NCI-H82 treated with DMSO at 0.1 percent for 48 hours (cell line): ENCODE measurements around the gene KCNJ9.
"Not testable (repeated sequence)": the region's sequence is repeated elsewhere in the genome, so short reads cannot be mapped to it uniquely, and the experiment has no call there.

ENCODE experiments used
- DNase-seq: peaks from one replicate; lab custom pipeline; 2025; ENCODE audit not compliant: unreplicated experiment; lab: John Stamatoyannopoulos, UW

KCNJ9 gene

DNA sequence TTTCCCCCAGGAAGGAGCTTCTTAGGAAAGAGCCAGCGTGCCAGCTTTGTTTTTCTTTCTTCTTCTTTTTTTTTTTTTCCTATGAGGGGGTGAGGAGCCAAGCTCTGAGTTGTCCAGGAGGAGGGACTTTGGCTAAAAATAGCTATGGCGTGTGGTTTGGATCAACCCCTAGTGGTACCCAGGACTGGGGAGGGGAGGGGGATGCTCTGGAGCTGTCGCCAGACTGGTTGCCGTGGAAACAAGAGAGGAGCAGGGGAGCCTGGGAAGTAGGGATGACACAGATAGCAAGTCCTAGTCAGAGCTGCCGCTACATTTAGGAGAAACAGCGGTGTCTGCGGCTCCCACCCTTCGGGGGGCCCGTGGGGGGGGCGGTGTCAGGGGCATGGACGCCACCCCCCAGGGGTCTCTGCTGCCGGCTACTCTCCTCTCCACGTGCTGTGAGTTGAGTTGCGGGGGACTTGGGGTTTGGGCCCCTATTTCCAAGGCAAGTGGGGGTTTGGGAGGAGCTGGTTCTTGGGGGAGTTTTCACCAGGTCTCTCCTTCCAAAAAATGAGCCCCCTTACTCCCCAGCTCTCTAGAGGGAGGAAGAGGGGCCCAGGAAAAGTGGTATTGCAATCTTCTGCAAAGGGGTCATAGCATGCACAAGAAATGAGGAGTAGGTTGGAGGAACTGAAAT is at the start of gene KCNJ9:
KCNJ9 (plus strand) TSS at position 278 of the 676 bp plus-strand sequence. CDS start 2,493 bp downstream, outside the sequence.
- no peak for DNase-seq

DNA sequence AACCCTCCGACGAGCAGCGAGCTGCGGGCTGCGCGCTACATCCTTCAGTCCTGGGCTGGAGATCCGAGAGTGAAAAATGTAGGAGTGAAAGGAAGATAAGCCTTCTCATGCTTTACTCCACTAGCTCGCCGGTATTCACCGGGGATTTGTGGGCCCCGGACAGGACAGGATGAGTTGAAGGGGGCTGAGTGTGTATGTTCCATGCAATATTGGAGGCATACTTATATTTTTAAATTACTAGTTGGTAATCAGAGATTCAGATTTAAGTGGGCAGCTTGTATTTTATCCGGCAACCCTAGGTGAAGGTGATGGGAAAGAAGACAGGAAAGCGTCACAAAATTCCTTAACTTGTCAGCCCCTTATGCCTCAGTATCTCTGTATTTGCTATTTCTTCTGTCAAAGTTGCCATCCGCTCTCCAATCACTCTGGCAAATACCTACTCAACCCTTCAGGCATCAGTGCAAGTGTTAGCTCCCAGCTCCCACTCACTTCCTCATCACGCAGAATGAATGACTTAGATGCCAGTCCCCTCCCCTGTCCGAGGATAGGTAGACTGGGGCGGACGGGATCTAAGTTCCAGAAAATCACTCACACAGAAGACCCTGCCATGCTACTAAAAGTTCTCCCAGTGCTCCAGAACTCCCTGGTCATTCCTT is 49.0 kb upstream of the KCNJ9 start:
- no peak for DNase-seq

DNA sequence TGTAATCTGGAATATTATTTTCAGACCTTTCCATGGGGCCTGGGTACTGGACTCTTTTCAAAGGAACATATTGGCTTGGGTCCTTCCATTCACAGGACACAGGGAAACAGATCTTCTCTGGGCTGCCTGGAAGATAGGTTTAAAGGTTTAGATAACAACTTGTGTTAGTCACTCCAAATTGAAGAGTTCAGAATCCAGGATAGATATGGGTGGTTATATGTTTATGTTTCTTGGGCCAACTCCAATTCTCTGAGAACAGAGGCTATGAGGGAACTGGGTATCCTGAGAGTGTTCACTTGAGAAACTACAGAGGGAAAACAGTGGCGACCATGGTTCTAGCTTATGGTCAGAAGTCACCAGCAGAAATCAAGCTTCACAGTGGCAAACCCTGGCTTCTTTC is 40.9 kb upstream of the KCNJ9 start:
- no peak for DNase-seq

DNA sequence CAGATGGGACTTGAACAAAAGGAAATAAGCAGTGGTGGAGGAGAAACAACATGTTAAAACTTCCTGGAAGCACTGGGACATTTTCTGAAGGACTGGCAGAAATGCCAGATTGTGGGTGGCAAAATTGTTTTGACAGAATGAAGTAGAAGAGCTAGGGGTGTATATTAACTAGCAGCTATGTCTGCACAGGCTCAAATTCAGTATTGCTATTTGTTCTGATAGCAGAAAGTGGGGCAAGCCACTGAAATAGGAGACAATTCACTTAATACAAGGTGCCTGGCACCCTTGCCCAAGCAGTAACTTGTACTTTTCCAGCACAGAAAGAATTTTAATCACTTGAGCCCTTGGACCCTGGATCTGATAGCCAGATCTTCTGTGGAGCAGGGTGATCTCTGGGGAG is 37.8 kb upstream of the KCNJ9 start:
- no peak for DNase-seq

DNA sequence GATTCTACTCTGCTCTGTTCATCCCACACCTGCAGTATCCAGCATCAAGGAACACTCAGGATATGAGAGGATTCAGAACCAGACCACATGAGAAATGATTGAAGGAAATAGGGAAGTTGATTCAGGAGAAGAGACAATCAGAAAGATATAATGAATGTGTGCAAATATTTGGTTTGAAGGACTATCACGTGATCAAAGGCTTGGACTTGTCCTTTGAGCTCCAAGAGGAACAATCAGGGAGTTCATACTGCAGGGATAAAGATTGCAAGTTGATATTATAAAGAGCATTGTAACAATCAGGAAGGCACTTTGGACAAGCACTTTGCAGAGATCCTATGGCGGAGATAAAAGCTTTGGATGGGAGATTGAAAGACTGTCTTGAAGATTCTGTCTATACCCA is 35.7 kb upstream of the KCNJ9 start:
- DNase-seq: no peak

DNA sequence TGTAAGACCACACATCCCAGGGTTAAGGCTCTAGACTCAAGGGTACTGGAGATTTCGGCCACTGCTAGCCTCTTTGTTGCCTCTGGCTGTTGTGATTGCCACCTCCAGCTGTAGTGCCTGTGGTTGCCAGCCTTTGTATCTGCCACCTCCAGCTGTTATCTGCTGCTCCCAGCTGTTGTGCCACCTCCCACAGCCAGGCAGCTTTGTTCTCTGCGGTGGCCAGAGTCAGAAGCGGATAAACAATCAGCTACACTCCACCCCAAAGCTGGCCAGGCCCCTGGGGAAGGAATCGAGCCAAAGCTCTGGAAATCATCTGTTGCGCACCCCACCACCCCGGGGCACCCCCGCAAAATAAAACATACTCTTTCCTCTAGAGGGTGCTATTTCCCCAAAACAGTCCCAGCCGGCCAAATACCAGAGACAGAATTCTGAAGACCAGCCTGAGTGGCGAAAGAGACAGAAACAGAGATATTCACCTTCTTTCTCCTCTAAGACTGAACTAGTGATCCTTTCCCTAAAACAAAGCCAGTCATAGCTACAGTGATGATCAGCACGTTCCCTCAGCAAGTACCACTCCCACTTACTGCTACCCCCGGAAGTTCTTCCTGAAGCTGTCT is 34.7 kb upstream of the KCNJ9 start:
- peak; percentile 13 for DNase-seq

DNA sequence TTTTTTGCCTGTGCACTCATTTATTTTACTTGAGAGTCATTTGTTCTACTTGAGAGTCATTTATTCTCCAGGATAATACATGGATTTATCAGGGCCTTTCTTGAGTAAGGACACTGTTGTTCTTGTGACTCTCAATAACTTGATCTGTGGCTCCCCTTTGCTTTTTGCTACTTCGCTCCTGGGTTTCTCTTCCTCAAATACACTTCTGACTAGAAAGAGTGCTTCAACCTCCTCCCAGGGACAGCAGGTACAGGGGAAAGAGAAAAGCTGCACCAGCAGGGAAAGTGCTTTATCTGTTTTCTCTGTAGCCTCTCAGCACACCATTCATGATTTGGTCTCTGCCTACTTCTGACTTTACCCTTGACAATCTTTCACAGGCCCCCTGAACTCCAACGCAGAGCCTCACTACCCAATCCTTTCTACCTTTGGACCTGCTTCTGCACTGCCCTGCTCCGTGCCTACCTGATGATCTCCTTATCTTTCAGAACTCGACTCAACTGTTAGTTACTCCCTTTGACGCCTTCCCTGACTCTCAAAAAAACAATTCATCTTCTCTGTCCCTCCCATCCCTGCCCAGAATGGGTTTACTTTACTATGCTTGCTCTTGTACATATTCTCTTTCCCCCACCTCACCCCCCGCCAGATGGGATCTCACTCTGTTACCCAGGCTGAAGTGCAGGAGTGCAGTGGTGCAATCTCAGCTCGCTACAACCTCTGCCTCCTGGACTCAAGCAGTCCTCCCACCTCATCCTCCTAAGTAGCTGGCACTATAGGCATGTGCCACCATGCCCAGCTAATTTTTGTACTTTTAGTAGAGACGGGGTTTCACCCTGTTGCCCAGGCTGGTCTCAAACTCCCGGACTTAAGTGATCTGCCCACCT is 34.0 kb upstream of the KCNJ9 start:
- no peak for DNase-seq

DNA sequence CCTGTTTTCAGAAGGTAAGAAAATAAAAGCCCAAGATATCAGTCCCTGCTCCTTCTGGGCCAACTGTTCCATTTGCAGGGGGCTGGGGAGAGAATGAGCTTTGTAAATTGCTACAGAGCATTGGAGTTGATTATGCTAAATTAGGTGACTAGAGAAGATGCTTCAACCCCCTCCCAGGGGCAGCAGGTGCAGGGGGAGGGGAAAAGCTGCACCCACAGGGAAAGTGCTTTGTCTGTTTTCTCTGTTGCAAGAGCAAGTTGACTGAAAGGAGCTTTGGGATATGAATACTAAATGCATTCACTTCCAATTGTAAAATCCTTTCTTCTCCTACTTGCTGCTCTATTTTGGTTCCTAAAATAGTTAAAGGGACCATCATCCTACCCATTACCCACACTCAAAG is 33.0 kb upstream of the KCNJ9 start:
- no peak for DNase-seq

DNA sequence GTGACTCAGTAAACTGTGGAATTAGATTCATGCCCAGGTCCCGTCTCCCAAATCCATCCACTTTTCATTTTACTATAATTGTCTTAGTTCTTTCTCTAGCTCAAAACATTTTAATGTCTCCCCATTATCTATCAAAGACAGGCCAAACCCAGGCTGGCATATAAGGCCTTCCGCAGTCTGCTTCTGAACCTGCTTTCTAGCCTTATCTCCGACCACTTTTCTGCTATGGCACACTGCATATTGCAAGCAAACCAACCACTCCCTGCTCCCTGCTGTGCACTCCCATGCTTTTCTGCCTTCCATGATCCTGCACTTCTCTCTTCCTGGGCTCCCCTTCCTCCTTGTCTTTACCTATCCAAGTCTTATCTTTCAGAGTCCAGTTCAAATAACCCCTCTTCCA is 32.2 kb upstream of the KCNJ9 start:
- DNase-seq: no peak

DNA sequence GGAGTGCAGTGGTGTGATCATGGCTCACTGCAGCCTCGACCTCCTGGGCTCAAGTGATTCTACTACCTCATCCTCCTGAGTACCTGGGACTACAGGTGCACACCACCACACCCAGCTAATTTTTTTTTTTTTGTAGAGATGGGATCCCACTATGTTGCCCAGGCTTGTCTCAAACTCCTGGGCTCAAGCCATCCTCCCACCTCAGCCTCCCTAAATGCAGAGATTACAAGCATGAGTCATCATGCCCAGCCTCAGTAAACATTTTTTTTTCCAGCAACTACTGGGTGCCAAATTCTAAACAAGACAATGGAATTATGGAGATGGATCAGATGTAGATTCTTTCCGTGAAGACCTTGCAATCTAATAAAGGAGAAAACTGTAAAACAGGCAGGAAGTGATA is 31.2 kb upstream of the KCNJ9 start:
- not testable (repeated sequence) for DNase-seq

DNA sequence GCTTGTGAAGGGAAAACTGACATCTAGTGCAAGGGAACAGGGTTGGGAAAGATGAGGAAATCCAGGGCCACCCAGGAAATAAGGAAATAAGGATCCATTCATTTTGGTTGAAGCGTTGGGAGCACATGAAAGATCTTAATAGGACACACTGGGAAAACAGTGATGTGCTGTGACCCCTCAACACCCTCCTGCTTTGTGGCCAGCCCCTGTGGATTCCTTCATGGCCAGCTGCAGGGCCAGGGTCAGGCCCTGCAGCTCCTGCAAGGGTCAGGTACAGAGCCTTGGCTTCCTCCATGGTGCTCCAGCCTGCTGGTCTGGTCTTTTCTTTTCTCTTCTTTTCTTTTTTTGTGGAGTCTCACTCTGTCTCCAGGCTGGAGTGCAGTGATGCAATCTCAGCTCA is 30.7 kb upstream of the KCNJ9 start:
- no peak for DNase-seq

DNA sequence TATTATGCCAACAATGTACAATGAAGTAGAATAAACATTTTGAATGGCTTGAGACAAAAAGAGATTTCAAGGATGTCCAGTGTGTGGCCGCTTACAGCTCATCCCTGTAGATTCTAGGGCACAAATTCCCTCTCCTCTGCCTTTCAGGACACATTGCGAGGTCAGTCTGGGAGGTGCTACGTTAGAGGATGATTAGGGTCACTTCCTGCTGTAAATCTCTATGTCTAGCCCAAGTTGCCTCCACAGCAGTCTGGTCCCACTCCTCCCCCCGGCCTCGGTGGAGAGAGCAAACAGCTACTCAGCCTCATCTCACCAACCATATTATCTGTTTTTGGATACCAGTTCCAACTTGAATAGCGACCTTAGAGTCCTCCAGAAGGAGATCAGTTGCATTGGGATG is 28.4 kb upstream of the KCNJ9 start:
- no peak for DNase-seq

DNA sequence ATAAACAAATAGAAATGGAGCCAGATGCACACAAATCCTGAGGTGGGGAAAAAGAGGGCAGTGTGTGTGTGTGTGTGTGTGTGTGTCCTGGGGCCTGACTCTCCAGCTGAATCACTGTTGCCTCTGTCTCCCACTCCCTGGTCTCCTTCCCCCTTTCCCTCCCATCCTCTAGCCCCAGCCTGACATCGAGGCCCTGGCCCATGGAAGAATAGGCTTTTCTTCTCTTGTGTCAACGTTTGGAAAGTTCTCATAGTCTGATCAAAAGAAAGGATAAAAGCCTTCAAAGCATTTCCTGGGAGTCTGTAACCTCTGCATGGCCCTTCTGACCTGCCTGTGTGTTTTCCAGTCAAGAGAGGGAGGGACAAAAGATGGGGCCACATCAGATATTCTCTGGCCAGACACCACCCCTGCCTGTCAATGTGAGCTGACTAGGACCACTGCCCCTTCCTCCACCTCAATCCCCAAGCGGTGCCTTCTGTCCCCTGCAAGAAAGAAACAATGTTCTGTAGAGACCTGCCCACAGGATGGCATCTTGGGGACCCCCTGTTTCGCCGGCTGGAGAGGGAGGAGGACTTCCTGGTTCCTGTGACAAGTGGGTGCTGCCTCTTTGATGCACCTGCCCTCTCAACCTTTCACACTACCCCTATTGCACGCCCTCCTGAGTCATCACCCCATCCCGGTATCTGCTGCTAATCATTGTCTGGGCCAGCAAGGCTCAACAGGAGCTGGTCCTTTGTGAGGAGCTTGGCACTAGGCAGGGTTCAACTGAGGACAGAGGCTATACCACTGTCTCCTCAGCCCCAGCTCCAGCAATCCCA is 27.6 kb upstream of the KCNJ9 start:
- DNase-seq: no peak

DNA sequence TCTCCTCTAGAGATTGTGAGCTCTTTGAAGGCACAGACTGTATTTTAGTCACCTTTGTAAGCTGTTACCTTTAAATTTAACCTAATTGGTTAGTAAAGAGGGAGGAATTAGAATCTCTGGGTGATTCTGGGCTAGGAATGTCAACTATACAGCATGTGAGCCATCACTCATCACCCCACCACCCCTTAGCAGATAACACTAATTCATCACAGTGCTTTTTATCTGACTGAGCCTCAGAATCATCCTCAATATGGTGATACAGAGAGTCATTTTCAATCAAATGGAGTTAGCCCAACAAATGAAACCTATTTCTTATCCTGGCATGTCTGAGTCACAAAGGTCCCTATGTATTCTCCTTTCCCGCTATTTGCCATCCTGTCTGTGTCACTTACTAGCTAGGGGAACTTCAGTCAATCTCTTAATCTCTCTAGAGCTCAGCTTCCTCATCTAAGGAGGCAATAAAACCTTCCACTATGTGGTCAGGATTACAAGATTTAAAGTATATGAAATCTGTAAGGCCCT is 24.6 kb upstream of the KCNJ9 start:
- no peak for DNase-seq

DNA sequence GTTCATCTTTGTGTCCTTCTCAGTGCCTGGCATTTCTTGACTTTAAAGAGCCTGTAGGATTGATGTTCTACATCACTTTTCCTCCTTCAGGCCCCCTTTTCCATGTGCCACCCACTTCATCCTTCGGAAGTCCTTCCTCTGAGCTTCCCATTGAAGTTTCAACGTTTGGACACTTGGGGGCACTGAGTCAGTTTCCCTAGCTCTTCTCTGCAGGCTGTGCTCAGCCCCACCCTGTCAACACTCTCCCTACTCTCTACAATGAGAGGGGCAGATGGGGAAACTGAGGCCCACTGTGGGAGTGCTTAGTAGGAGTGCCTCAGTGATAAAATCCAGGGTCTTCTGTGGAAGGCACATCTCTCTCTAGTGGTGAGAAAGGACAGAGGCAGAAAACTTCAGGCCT is 23.3 kb upstream of the KCNJ9 start:
- no peak for DNase-seq

DNA sequence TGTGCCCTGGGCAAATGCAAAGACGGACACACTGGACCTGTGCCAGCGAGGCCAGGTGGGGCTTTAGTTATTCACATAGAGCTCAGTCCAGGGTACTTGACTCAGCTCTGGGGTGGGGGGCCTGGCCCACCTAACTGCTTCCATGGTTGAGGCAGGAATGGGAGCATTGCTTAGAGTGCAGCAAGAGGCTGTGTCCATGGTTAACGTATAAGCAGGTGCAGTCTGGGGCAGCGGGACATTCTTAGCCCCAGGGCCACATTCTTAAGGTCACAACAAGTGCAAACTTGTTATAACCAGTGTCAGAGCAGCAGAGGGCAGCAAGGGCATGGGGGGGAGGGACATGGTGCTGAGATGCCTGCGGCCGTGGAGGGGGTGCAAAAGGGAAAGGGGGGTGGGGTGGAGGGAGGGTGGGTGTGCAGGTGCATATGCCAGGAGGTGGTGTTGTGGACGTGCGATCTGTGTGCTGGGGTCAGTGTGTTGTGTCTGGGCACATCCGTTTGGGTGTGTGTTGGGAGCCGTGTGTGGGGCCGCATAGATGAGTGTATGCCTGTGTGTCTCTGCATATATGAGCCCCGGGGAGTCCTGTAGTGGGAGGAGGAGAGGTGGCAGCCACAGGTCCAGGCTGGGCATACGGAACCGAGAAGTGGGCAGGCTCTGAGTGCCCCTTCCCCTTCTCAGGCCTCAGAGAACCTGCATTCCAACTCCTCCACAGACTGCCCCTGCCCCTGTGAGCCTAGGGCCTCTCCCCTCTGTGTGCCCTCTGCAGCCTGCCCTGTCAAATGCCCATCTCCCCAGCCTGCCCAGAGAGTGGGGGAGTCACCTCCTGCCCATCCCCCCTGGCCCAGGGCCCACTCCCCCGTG is 19.7 kb upstream of the KCNJ9 start:
- DNase-seq: no peak

DNA sequence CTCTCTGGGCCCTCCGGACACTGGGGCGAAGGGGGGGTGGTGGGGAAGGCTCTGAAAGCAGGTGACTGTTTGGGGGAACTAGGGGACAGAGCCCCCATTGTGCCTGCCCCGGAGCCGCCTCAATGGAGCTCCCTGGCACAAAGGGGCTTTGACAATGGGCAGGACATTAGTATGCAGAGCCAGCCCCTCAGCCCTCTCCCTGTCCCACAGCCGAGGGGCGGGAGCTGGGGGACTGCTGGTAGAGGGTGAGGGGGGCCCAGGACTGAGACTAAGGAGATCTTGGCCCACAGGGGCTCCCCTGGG is 19.2 kb upstream of the KCNJ9 start:
- DNase-seq: no peak

DNA sequence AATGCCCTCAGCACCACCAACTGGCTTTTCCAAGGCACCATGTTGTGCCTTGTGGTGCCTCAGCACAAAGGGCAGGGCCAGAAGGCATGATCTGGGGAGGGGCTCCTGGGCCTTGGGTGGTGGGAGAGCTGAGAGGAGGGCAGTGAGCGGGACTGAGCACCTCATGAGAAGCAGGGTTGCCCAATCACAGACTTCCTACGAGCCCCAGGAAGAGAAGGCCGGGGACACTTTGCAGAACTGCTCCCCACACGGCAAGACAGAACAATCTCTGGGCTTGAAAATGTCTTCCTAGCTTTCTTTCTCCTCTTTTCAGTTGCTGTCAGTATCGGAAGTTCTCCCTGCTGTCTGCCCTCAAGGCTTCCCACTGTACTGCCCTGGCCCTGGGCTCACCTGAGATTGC is 18.2 kb upstream of the KCNJ9 start:
- DNase-seq: no peak

DNA sequence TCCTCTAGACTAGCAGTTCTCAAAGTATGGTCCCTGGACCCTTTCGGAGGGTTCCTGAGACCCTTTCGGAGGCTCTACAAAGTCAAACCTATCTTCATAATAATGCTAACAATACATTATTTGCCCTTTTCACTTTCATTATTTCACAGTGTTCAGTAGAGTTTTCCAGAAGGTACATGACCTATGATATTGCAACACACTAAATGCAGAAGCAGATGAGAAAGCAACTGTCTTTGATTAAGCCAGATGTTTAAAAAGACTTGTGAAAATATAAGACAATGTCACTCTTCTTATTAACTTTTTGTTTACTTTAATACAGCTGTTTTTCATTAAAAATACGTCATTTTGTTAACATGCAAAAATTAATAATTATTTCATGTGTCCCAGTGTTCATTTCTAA is 17.2 kb upstream of the KCNJ9 start:
- no peak for DNase-seq

DNA sequence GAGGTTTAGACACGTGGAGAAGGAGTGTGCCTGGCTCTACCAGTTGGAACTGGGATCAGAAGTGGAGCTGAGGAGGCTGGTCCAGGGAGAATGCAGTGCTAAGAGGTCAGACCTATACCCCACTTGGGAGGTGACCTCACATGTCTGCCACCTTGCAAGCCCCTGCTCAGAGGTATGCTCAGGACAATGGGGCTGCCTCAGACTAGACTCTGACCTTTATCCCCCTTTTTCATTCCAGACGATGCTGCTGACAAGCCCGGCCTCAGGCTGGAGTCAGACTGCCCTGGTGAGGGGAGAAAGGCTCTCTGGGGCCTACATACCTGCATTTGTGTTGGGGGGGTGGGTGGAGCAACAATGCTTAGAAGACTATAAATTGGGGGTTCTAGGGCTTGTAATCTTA is 16.6 kb upstream of the KCNJ9 start:
- DNase-seq: no peak
